NCI-H748 (cell line): ENCODE data around the gene PTPRN2.
"Not testable (repeated sequence)": the region's sequence is repeated elsewhere in the genome, so short reads cannot be mapped to it uniquely, and the experiment has no call there.

Experiments
- DNase-seq: peaks from one replicate; lab custom pipeline; 2025; ENCODE audit not compliant: unreplicated experiment; lab: John Stamatoyannopoulos, UW

PTPRN2 gene

GRCh38 chr7:157743781-157744525 is 843.7 kb downstream of the PTPRN2 start:
- DNase-seq, result no peak

- DNase-seq, result no peak
These were observed 847.3 kb downstream of the PTPRN2 start for GRCh38 chr7:157740251-157740798.

GRCh38 chr7:157739650-157740049 is 848.0 kb downstream of the PTPRN2 start:
- no peak for DNase-seq

GRCh38 chr7:157739031-157739430 is 848.6 kb downstream of the PTPRN2 start:
- no peak for DNase-seq

GRCh38 chr7:157738066-157738460 is 849.6 kb downstream of the PTPRN2 start:
- no peak for DNase-seq

GRCh38 chr7:157737151-157738065 is 850.2 kb downstream of the PTPRN2 start:
- DNase-seq, result no peak

GRCh38 chr7:157736341-157736740 is 851.3 kb downstream of the PTPRN2 start:
- DNase-seq, result no peak

GRCh38 chr7:157735826-157736225 is 851.8 kb downstream of the PTPRN2 start:
- no peak for DNase-seq

- DNase-seq, result no peak
These were observed 852.7 kb downstream of the PTPRN2 start for GRCh38 chr7:157734676-157735640.

- not testable (repeated sequence) for DNase-seq
These were observed 853.7 kb downstream of the PTPRN2 start for GRCh38 chr7:157733760-157734395.

GRCh38 chr7:157731126-157731525 is 856.5 kb downstream of the PTPRN2 start:
- peak; percentile 13 for DNase-seq

- DNase-seq, result no peak
These were observed 857.0 kb downstream of the PTPRN2 start for GRCh38 chr7:157730614-157731013.

GRCh38 chr7:157729566-157729965 is 858.1 kb downstream of the PTPRN2 start:
- DNase-seq, result peak; percentile 21

- DNase-seq, result no peak
These were observed 859.5 kb downstream of the PTPRN2 start for GRCh38 chr7:157727964-157728615.

GRCh38 chr7:157726764-157727163 is 860.9 kb downstream of the PTPRN2 start:
- no peak for DNase-seq

- DNase-seq, result not testable (repeated sequence)
These were observed 862.3 kb downstream of the PTPRN2 start for GRCh38 chr7:157725312-157725711.

GRCh38 chr7:157723205-157723604 is 864.4 kb downstream of the PTPRN2 start:
- DNase-seq, result no peak

- no peak for DNase-seq
These were observed 865.2 kb downstream of the PTPRN2 start for GRCh38 chr7:157722137-157723060.
